C1 segment of cervical spinal cord (tissue), 14 donors: ENCODE results near the gene CPD.
"Not testable (repeated sequence)": the region's sequence is repeated elsewhere in the genome, so short reads cannot be mapped to it uniquely, and the experiment has no call there.

Experiments
- DNase-seq, 14 donors: peaks; one replicate each; lab custom pipeline; 2025; lab: John Stamatoyannopoulos, UW

The CPD gene

GRCh38 chr17:30378825-30379302 lies at the start of gene CPD:
CPD (plus strand) TSS chr17:30378927; CDS start chr17:30378981, 54 bp downstream.
- DNase-seq: peak; percentile 77 to 97 (median 95)

- no peak for DNase-seq
Observed at GRCh38 chr17:30332057-30332542, 46.6 kb upstream of the CPD start.

GRCh38 chr17:30333503-30334360 lies 45.0 kb upstream of the CPD start, which contains the start of gene TMIGD1:
TMIGD1 (minus strand) TSS chr17:30334057; CDS start chr17:30332133, 1,924 bp downstream.
- no peak for DNase-seq

GRCh38 chr17:30334421-30334820 lies 44.3 kb upstream of the CPD start:
- no peak for DNase-seq

- no peak for DNase-seq
Observed at GRCh38 chr17:30336369-30337171, 42.2 kb upstream of the CPD start.

GRCh38 chr17:30337393-30337999 lies 41.2 kb upstream of the CPD start:
- DNase-seq: no peak

GRCh38 chr17:30339086-30339485 lies 39.6 kb upstream of the CPD start:
- DNase-seq: no peak

GRCh38 chr17:30340801-30341356 lies 37.8 kb upstream of the CPD start:
- no peak for DNase-seq

GRCh38 chr17:30341703-30342249 lies 37.0 kb upstream of the CPD start:
- no peak for DNase-seq

GRCh38 chr17:30343244-30343643 lies 35.5 kb upstream of the CPD start:
- not testable (repeated sequence) for DNase-seq

GRCh38 chr17:30343796-30344195 lies 34.9 kb upstream of the CPD start:
- no peak for DNase-seq

GRCh38 chr17:30344283-30345088 lies 34.2 kb upstream of the CPD start:
- DNase-seq: peak in 11 of 14 donors; percentile 7 to 67 (median 56)

GRCh38 chr17:30345089-30345433 lies 33.7 kb upstream of the CPD start:
- DNase-seq: no peak

- no peak for DNase-seq
Observed at GRCh38 chr17:30345527-30346075, 33.1 kb upstream of the CPD start.

- DNase-seq: no peak
Observed at GRCh38 chr17:30346221-30346795, 32.4 kb upstream of the CPD start.

GRCh38 chr17:30347488-30347887 lies 31.2 kb upstream of the CPD start:
- DNase-seq: no peak

GRCh38 chr17:30349252-30349651 lies 29.5 kb upstream of the CPD start:
- no peak for DNase-seq

GRCh38 chr17:30351263-30351662 lies 27.5 kb upstream of the CPD start:
- not testable (repeated sequence) for DNase-seq

- DNase-seq: no peak
Observed at GRCh38 chr17:30351735-30352134, 27.0 kb upstream of the CPD start.
